Spinal cord (tissue), 9 donors: Measurements from ENCODE around the gene TMEM171. TPM values are rescaled to one million over a fixed set of nuclear protein-coding genes. Genes with fewer than 3 reads are reported as not detected.

Source experiments
- DNase-seq, 6 donors: peaks; one replicate each; pipeline versions ENCODE4 v3.0.0 to v3.0.0-alpha.2; 2013 to 2015; ENCODE audit warnings: low spot score in 6 of 6, low read depth in 4 of 6
- H3K27ac ChIP-seq: one replicate; pipeline ENCODE4 v1.5.1; 2013; ENCODE audit warnings: low read depth, low read length, control low read depth
- H3K27me3 ChIP-seq: one replicate; pipeline ENCODE4 v1.6.1; 2013; ENCODE audit warnings: low read length; ENCODE audit not compliant: control insufficient read depth, insufficient read depth
- H3K36me3 ChIP-seq: one replicate; pipeline ENCODE4 v1.6.1; 2013; ENCODE audit warnings: low read length; ENCODE audit not compliant: control insufficient read depth, insufficient read depth
- H3K4me1 ChIP-seq: one replicate; pipeline ENCODE4 v1.6.1; 2013; ENCODE audit warnings: low read length; ENCODE audit not compliant: control insufficient read depth, insufficient read depth
- H3K4me3 ChIP-seq: one replicate; pipeline ENCODE4 v1.5.1; 2013; ENCODE audit warnings: low read depth, low read length, control low read depth
- H3K9me3 ChIP-seq: one replicate; pipeline ENCODE4 v1.6.1; 2013; ENCODE audit warnings: low read length; ENCODE audit not compliant: control insufficient read depth, insufficient read depth
- polyA plus RNA-seq, 2 donors: library from polyadenylated mRNA; unstranded; fragments of 120-200 nt; gene quantifications; one replicate each; pipeline ENCODE4 v1.2.1, GENCODE V29; 2013; ENCODE audit not compliant: insufficient read length in 2 of 2
- total RNA-seq, 2 donors: library from RNA; depleted of rRNA in 1 of 2; stranded (reverse); fragments of 120-200 nt in 1 of 2; fragments of >200 nt in 1 of 2; gene quantifications; one replicate each; pipeline versions ENCODE4 v1.2.3 to v1.2.4, GENCODE V29; 2013 to 2014

The TMEM171 gene
- total and polyA plus RNA-seq, 4 donors = 0.20 to 1.4 (median 0.83) TPM

GRCh38 chr5:73180566-73180965 lies 60.2 kb downstream of the TMEM171 start:
- no peak for DNase-seq
- Histone ChIP-seq H3K9me3 (no peaks in the 10 kb centered on the region), H3K27me3 (no peaks in the 10 kb centered on the region), H3K4me3 (no peak overlapping the region), H3K27ac (no peak overlapping the region), H3K4me1 (no peaks in the 10 kb centered on the region), H3K36me3 (no peaks in the 10 kb centered on the region)

Other genes starting within 250 kb of the TMEM171 start
- 10 to 100 TPM; 31.0 to 36.4 TPM for gene FCHO2, start 164.5 kb upstream of the TMEM171 start, total RNA-seq
- 10 to 100 TPM; 15.5 to 18.2 TPM for gene FCHO2, start 164.5 kb upstream of the TMEM171 start, polyA plus RNA-seq
- not detected for gene TMEM174, start 52.6 kb downstream of the TMEM171 start, total RNA-seq
- under 1 TPM in 1 of 2 donors, not detected in 1; 0.14 TPM for gene TMEM174, start 52.6 kb downstream of the TMEM171 start, polyA plus RNA-seq